Neural cell (in vitro differentiated cells): ENCODE data around the gene ADORA2A. TPM values are rescaled to one million over a fixed set of nuclear protein-coding genes. Genes with fewer than 3 reads are reported as not detected.

Source experiments
- H2AFZ ChIP-seq: fragments of 200-600, 300-800 bp; sonication (generic), shearing (Covaris generic); 2 replicates; pipeline ENCODE4 v1.6.0; 2014; ENCODE audit warnings: low read depth, mild to moderate bottlenecking, antibody characterized with exemption, low read length, moderate library complexity
- H3F3A ChIP-seq: fragments of 200-600 bp; shearing (Covaris generic); 2 replicates; pipeline ENCODE4 v1.6.1; 2016; ENCODE audit warnings: mild to moderate bottlenecking, moderate library complexity, mixed read lengths, antibody characterized with exemption, low read length; ENCODE audit not compliant: insufficient read depth, poor library complexity, severe bottlenecking
- H3K27ac ChIP-seq: fragments of 200-600, 300-800 bp; sonication (generic), shearing (Covaris generic); 2 replicates; pipeline ENCODE4 v1.5.1; 2014; ENCODE audit warnings: mild to moderate bottlenecking, low read length, moderate library complexity
- H3K27me3 ChIP-seq: fragments of 300-800, 200-600 bp; sonication (generic), shearing (Covaris generic); 2 replicates; pipeline ENCODE4 v1.6.0; 2014; ENCODE audit warnings: mild to moderate bottlenecking, low read depth, low read length, moderate library complexity; ENCODE audit not compliant: insufficient read depth
- H3K36me3 ChIP-seq: fragments of 300-800, 200-600 bp; sonication (generic), shearing (Covaris generic); 2 replicates; pipeline ENCODE4 v1.5.1; 2014; ENCODE audit warnings: mild to moderate bottlenecking, antibody characterized with exemption, low read length, moderate library complexity; ENCODE audit not compliant: insufficient read depth
- H3K4me2 ChIP-seq: fragments of 300-800, 200-600 bp; sonication (generic), shearing (Covaris generic); 2 replicates; pipeline ENCODE4 v1.6.0; 2014; ENCODE audit warnings: mild to moderate bottlenecking, low read length
- H3K4me3 ChIP-seq: fragments of 300-800, 200-600 bp; sonication (generic), shearing (Covaris generic); 2 replicates; pipeline ENCODE4 v1.5.1; 2014; ENCODE audit warnings: mild to moderate bottlenecking, low read length, moderate library complexity
- H3K79me2 ChIP-seq: fragments of 200-600 bp; shearing (Covaris generic); replicated peaks from 2 replicates; pipeline ENCODE4 v1.6.0; 2014; ENCODE audit warnings: mild to moderate bottlenecking, low read length, moderate library complexity; ENCODE audit not compliant: insufficient read depth
- H3K9ac ChIP-seq: fragments of 300-800, 200-600 bp; sonication (generic), shearing (Covaris generic); 2 replicates; pipeline ENCODE4 v1.6.1; 2016; ENCODE audit warnings: mild to moderate bottlenecking, low read length, mixed read lengths
- H3K9me2 ChIP-seq: fragments of 200-600 bp; shearing (Covaris generic); 2 replicates; pipeline ENCODE4 v1.6.1; 2016; ENCODE audit warnings: mild to moderate bottlenecking, low read length, mixed read lengths; ENCODE audit not compliant: insufficient read depth
- H3K9me3 ChIP-seq: fragments of 200-600, 300-800 bp; sonication (generic), shearing (Covaris generic); 2 replicates; pipeline ENCODE4 v1.6.1; 2016; ENCODE audit warnings: mild to moderate bottlenecking, mixed run types, low read length, moderate library complexity, mixed read lengths
- H4K20me1 ChIP-seq: fragments of 200-600 bp; shearing (Covaris generic); 2 replicates; pipeline ENCODE4 v1.6.1; 2016; ENCODE audit warnings: mild to moderate bottlenecking, mixed run types; ENCODE audit not compliant: insufficient read depth
- EP300 ChIP-seq: fragments of 450-650 bp; conservative IDR thresholded peaks from 2 replicates; pipeline ENCODE4 v1.6.1; 2014; ENCODE audit warnings: antibody characterized with exemption, mild to moderate bottlenecking, moderate library complexity; ENCODE audit not compliant: poor library complexity, severe bottlenecking
- EZH2 ChIP-seq: fragments of 200-600, 300-800 bp; shearing (Covaris generic), sonication (generic); IDR thresholded peaks from 2 replicates; pipeline ENCODE4 v1.6.1; 2014; ENCODE audit warnings: antibody characterized with exemption, low read length, borderline replicate concordance, mild to moderate bottlenecking; ENCODE audit not compliant: insufficient read depth, poor library complexity, severe bottlenecking
- MXI1 ChIP-seq: fragments of 450-650 bp; conservative IDR thresholded peaks from 2 replicates; pipeline ENCODE4 v1.6.1; 2014; ENCODE audit warnings: antibody characterized with exemption, mild to moderate bottlenecking; ENCODE audit not compliant: poor library complexity, severe bottlenecking
- POLR2AphosphoS5 ChIP-seq: IDR thresholded peaks from 2 replicates; pipeline ENCODE4 v1.6.1; 2012
- RAD21 ChIP-seq: fragments of 450-650 bp; conservative IDR thresholded peaks from 2 replicates; pipeline ENCODE4 v1.6.1; 2014; ENCODE audit warnings: antibody characterized with exemption, mild to moderate bottlenecking, moderate library complexity
- SMC3 ChIP-seq: fragments of 450-650 bp; conservative IDR thresholded peaks from 2 replicates; pipeline ENCODE4 v1.6.1; 2014; ENCODE audit warnings: antibody characterized with exemption, mild to moderate bottlenecking, moderate library complexity; ENCODE audit not compliant: poor library complexity
- TAF1 ChIP-seq: IDR thresholded peaks from 2 replicates; pipeline ENCODE4 v1.6.1; 2012; ENCODE audit warnings: low read depth
- polyA plus RNA-seq: library from polyadenylated mRNA; depleted of rRNA; stranded (reverse); fragments of >200 nt; gene quantifications from 2 replicates; pipeline ENCODE4 v1.2.3, GENCODE V29; 2014
- TF ChIP-seq, protein P1 (sequence below): fragments of 450-650 bp; IDR thresholded peaks from 2 replicates; pipeline ENCODE4 v1.5.1; 2014; ENCODE audit warnings: antibody characterized with exemption, mild to moderate bottlenecking, moderate library complexity; ENCODE audit not compliant: poor library complexity, severe bottlenecking
- TF ChIP-seq, protein P2 (sequence below): IDR thresholded peaks from 2 replicates; pipeline ENCODE4 v1.6.1; 2012; ENCODE audit warnings: borderline replicate concordance

Gene ADORA2A
- polyA plus RNA-seq, 1 donor from 2014 or later, result 2.9 TPM

DNA sequence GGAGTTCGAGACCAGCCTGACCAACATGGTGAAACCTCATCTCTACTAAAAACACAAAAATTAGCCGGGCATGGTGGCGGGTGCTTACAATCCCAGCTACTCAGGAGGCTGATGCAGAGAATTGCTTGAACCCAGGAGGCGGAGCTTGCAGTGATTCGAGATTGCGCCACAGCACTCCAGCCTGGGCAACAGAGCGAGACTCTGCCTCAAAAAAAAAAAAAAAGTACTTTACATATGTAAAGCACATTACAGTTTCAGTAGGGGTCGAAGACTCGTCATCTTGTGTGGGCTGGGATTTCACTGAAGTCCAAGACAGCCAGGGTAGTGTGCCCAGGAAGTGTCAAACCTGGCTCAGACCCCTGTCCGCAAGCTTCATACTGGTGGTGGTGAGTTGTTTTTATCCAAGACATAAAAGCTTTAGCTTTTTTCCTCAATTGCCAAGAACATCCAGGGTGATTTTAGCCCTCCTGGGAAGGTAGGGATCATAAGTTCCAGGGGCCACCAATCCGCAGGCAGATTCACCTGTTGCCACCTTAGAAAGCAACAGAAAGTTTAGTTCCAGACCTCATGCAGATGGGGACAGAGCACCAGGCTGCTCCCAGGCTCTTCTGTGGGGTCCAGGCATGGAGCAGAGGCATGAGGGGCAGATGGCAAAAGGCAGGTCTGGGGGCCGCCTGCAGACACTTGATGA, 21.6 kb upstream of the ADORA2A start:
- Histone ChIP-seq H4K20me1 (no peaks in the 10 kb centered on the region), H3K27ac (no peak overlapping the region), H2AFZ (no peak overlapping the region), H3F3A (no peaks in the 10 kb centered on the region), H3K27me3 (no peaks in the 10 kb centered on the region), H3K79me2 (no peaks in the 10 kb centered on the region), H3K36me3 (no peaks in the 10 kb centered on the region), H3K9me3 (no peaks in the 10 kb centered on the region), H3K9ac (no peak overlapping the region), H3K4me3 (no peak overlapping the region), H3K4me2 (no peak overlapping the region), H3K9me2 (no peaks in the 10 kb centered on the region)
- TF ChIP-seq POLR2AphosphoS5, result no peak
- TF ChIP-seq, protein P1, sequence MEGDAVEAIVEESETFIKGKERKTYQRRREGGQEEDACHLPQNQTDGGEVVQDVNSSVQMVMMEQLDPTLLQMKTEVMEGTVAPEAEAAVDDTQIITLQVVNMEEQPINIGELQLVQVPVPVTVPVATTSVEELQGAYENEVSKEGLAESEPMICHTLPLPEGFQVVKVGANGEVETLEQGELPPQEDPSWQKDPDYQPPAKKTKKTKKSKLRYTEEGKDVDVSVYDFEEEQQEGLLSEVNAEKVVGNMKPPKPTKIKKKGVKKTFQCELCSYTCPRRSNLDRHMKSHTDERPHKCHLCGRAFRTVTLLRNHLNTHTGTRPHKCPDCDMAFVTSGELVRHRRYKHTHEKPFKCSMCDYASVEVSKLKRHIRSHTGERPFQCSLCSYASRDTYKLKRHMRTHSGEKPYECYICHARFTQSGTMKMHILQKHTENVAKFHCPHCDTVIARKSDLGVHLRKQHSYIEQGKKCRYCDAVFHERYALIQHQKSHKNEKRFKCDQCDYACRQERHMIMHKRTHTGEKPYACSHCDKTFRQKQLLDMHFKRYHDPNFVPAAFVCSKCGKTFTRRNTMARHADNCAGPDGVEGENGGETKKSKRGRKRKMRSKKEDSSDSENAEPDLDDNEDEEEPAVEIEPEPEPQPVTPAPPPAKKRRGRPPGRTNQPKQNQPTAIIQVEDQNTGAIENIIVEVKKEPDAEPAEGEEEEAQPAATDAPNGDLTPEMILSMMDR, result no peak

DNA sequence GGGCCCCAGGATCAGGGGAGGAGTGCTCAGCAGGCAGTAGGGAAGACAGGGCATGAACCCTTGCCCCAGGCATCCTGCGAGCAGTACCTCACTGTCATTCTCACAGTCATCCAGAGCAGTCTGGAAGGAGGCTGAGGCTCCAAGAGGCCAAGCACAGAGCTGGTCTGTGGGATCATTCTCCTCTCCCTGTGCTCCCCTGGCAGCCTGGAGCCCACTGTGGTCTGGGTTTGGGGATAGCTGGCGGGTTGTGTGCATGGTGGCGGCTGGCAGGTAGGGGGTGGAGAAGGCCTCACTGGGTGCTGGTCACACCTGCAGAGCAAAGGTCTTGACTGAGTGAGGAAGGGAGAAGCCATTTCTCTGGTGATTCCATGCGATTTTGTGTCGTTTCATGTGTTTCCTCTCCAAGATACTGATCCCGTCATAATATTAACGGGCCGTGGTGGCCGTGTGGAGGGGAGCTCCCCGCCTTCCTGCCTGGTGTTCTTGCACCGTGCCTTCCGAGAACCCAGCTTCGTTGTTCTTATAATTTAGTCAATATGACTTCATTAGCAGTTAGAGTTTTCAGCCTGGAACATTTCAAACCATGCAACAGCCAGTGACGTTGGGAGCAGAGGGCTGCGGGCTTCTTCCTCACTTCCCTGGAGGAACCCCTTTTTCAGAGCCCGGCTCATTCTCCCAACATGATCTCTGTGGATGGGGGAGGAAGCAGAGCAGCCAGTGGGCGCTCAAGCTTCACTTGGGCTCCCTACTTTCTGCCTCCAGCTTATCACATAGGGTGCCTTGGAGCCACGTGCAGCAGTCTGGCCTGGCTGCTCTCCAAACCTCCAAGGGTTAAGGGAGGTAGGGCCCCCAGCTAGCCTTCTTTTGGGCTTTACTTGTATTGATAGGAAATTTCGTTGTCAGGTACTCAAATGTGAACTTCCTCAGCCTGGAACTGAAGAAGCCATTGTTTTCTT, 20.8 kb upstream of the ADORA2A start:
- H3F3A ChIP-seq, result no peaks in the 10 kb centered on the region
- no peak overlapping the region for H3K4me2 ChIP-seq
- no peak overlapping the region for H3K4me3 ChIP-seq
- H3K79me2 ChIP-seq, result no peaks in the 10 kb centered on the region
- no peaks in the 10 kb centered on the region for H3K36me3 ChIP-seq
- no peak overlapping the region for H3K9ac ChIP-seq
- no peaks in the 10 kb centered on the region for H4K20me1 ChIP-seq
- no peaks in the 10 kb centered on the region for H3K9me2 ChIP-seq
- H3K9me3 ChIP-seq, result no peaks in the 10 kb centered on the region
- TF ChIP-seq TAF1, result no peak
- TF ChIP-seq SMC3, result no peak
- TF ChIP-seq EZH2, result no peak
- no peak for TF ChIP-seq EP300
- TF ChIP-seq POLR2AphosphoS5, result no peak
- H3K27me3 ChIP-seq, result no peaks in the 10 kb centered on the region
- no peak overlapping the region for H3K27ac ChIP-seq
- no peak overlapping the region for H2AFZ ChIP-seq

DNA sequence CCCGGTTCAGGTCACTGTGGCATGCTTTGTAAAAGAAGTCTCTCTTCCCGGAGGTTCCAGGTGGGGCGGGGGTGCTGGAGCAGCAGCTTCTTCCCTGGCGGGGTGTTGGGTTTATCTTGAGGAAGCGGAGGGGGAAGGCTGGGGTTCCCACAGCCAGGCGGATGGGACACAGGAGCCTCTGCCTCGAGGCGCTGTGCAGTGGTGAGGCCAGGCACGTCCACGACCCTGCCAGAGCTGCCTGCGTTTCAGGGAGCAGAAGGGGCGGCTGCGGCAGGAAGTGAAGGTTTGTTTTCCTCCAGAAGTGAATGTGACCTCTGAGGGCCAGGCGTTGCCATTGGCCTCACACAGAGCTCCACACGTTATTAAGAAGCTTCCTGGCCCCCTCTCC, 20.1 kb upstream of the ADORA2A start:
- H2AFZ ChIP-seq, result no peak overlapping the region
- H4K20me1 ChIP-seq, result no peaks in the 10 kb centered on the region
- no peak overlapping the region for H3K9ac ChIP-seq
- no peak overlapping the region for H3K4me2 ChIP-seq
- H3K9me3 ChIP-seq, result no peaks in the 10 kb centered on the region
- TF ChIP-seq POLR2AphosphoS5 (no peak), RAD21 (no peak), MXI1 (no peak), TAF1 (no peak), EZH2 (no peak), EP300 (no peak), SMC3 (no peak)
- TF ChIP-seq, protein P2, sequence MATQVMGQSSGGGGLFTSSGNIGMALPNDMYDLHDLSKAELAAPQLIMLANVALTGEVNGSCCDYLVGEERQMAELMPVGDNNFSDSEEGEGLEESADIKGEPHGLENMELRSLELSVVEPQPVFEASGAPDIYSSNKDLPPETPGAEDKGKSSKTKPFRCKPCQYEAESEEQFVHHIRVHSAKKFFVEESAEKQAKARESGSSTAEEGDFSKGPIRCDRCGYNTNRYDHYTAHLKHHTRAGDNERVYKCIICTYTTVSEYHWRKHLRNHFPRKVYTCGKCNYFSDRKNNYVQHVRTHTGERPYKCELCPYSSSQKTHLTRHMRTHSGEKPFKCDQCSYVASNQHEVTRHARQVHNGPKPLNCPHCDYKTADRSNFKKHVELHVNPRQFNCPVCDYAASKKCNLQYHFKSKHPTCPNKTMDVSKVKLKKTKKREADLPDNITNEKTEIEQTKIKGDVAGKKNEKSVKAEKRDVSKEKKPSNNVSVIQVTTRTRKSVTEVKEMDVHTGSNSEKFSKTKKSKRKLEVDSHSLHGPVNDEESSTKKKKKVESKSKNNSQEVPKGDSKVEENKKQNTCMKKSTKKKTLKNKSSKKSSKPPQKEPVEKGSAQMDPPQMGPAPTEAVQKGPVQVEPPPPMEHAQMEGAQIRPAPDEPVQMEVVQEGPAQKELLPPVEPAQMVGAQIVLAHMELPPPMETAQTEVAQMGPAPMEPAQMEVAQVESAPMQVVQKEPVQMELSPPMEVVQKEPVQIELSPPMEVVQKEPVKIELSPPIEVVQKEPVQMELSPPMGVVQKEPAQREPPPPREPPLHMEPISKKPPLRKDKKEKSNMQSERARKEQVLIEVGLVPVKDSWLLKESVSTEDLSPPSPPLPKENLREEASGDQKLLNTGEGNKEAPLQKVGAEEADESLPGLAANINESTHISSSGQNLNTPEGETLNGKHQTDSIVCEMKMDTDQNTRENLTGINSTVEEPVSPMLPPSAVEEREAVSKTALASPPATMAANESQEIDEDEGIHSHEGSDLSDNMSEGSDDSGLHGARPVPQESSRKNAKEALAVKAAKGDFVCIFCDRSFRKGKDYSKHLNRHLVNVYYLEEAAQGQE, result no peak
- TF ChIP-seq, protein P1, result no peak
- no peaks in the 10 kb centered on the region for H3K9me2 ChIP-seq
- no peaks in the 10 kb centered on the region for H3K27me3 ChIP-seq
- H3K79me2 ChIP-seq, result no peaks in the 10 kb centered on the region
- no peaks in the 10 kb centered on the region for H3K36me3 ChIP-seq
- H3K4me3 ChIP-seq, result no peak overlapping the region
- H3K27ac ChIP-seq, result no peak overlapping the region
- H3F3A ChIP-seq, result no peaks in the 10 kb centered on the region
